ENCODE measurements around the gene USP4. TPM values are rescaled to one million over a fixed set of nuclear protein-coding genes. Genes with fewer than 3 reads are reported as not detected.

The USP4 gene
- total and polyA plus RNA-seq, 4 donors: 12.5 to 17.7 (median 14.9) TPM

DNA sequence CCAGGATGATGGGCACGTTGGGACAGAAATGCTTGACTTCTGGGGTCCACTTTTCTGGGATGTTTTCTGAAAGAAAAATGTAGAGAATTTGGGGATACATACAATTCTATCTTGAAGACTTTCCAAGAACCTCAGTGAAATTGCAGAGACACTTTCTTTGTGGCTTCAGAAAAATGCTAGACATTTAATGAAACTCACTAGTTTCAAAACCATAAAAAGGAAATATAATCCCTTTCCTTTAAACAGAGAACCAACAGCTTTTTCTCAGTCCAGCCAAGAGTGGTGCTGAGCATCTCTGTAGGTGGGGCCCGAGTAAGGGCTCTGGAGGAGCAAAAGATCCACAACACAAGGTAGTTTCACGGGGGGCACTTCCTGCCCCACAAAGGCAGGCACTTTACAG is 22.7 kb upstream of the USP4 start:
- no peak overlapping the region for H3K4me3 ChIP-seq (ENCODE audit: low read depth in 1 of 3, low read length in 3 of 3)
- no peak for DNase-seq (ENCODE audit: low spot score)
- WGBS: 92% methylated on average over 3 of the region's 3 CpGs
- no peak overlapping the region for H3K9ac ChIP-seq (ENCODE audit: low read depth in 1 of 2, low read length in 2 of 2)
- no peaks in the 10 kb centered on the region for H3K9me3 ChIP-seq (ENCODE audit: control insufficient read depth in 4 of 4, low read length in 3 of 4)
- no peaks in the 10 kb centered on the region for H3K27me3 ChIP-seq (ENCODE audit: control insufficient read depth in 4 of 4, insufficient read depth in 4 of 4, low read length in 3 of 4)
- H3K4me1 ChIP-seq (ENCODE audit: control insufficient read depth in 4 of 4, insufficient read depth in 4 of 4, low read length in 3 of 4): peaks cover 1 to 14% (median 9%) of the 10 kb centered on the region in 4 donors
- TF ChIP-seq EGR1 (IDR thresholded peaks at IDR 0.05; ENCODE audit: low read depth in 2 of 2) (no peak), FOXA1 (IDR thresholded peaks at IDR 0.05) (no peak), RAD21 (IDR thresholded peaks at IDR 0.05) (no peak), HNF4G (IDR thresholded peaks at IDR 0.05) (no peak), TAF1 (conservative IDR thresholded peaks at IDR 0.05) (no peak), YY1 (IDR thresholded peaks at IDR 0.05) (no peak), HNF4A (conservative IDR thresholded peaks at IDR 0.05) (no peak), RXRA (IDR thresholded peaks at IDR 0.05) (no peak), GABPA (IDR thresholded peaks at IDR 0.05 in 1 of 2, conservative IDR thresholded peaks at IDR 0.05 in 1 of 2) (no peak), FOXA2 (IDR thresholded peaks at IDR 0.05) (no peak), SP1 (IDR thresholded peaks at IDR 0.05) (no peak), JUND (IDR thresholded peaks at IDR 0.05) (no peak), NR2F2 (IDR thresholded peaks at IDR 0.05) (no peak)
- TF ChIP-seq, protein P1, sequence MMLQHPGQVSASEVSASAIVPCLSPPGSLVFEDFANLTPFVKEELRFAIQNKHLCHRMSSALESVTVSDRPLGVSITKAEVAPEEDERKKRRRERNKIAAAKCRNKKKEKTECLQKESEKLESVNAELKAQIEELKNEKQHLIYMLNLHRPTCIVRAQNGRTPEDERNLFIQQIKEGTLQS (IDR thresholded peaks at IDR 0.05): no peak
- TF ChIP-seq, protein P2, sequence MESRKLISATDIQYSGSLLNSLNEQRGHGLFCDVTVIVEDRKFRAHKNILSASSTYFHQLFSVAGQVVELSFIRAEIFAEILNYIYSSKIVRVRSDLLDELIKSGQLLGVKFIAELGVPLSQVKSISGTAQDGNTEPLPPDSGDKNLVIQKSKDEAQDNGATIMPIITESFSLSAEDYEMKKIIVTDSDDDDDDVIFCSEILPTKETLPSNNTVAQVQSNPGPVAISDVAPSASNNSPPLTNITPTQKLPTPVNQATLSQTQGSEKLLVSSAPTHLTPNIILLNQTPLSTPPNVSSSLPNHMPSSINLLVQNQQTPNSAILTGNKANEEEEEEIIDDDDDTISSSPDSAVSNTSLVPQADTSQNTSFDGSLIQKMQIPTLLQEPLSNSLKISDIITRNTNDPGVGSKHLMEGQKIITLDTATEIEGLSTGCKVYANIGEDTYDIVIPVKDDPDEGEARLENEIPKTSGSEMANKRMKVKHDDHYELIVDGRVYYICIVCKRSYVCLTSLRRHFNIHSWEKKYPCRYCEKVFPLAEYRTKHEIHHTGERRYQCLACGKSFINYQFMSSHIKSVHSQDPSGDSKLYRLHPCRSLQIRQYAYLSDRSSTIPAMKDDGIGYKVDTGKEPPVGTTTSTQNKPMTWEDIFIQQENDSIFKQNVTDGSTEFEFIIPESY (IDR thresholded peaks at IDR 0.05): no peak
- TF ChIP-seq, protein P3, sequence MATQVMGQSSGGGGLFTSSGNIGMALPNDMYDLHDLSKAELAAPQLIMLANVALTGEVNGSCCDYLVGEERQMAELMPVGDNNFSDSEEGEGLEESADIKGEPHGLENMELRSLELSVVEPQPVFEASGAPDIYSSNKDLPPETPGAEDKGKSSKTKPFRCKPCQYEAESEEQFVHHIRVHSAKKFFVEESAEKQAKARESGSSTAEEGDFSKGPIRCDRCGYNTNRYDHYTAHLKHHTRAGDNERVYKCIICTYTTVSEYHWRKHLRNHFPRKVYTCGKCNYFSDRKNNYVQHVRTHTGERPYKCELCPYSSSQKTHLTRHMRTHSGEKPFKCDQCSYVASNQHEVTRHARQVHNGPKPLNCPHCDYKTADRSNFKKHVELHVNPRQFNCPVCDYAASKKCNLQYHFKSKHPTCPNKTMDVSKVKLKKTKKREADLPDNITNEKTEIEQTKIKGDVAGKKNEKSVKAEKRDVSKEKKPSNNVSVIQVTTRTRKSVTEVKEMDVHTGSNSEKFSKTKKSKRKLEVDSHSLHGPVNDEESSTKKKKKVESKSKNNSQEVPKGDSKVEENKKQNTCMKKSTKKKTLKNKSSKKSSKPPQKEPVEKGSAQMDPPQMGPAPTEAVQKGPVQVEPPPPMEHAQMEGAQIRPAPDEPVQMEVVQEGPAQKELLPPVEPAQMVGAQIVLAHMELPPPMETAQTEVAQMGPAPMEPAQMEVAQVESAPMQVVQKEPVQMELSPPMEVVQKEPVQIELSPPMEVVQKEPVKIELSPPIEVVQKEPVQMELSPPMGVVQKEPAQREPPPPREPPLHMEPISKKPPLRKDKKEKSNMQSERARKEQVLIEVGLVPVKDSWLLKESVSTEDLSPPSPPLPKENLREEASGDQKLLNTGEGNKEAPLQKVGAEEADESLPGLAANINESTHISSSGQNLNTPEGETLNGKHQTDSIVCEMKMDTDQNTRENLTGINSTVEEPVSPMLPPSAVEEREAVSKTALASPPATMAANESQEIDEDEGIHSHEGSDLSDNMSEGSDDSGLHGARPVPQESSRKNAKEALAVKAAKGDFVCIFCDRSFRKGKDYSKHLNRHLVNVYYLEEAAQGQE (IDR thresholded peaks at IDR 0.05): no peak
- TF ChIP-seq, protein P4, sequence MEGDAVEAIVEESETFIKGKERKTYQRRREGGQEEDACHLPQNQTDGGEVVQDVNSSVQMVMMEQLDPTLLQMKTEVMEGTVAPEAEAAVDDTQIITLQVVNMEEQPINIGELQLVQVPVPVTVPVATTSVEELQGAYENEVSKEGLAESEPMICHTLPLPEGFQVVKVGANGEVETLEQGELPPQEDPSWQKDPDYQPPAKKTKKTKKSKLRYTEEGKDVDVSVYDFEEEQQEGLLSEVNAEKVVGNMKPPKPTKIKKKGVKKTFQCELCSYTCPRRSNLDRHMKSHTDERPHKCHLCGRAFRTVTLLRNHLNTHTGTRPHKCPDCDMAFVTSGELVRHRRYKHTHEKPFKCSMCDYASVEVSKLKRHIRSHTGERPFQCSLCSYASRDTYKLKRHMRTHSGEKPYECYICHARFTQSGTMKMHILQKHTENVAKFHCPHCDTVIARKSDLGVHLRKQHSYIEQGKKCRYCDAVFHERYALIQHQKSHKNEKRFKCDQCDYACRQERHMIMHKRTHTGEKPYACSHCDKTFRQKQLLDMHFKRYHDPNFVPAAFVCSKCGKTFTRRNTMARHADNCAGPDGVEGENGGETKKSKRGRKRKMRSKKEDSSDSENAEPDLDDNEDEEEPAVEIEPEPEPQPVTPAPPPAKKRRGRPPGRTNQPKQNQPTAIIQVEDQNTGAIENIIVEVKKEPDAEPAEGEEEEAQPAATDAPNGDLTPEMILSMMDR (IDR thresholded peaks at IDR 0.05; ENCODE audit: low read depth, low read length, missing input control): no peak
- TF ChIP-seq, protein P5, sequence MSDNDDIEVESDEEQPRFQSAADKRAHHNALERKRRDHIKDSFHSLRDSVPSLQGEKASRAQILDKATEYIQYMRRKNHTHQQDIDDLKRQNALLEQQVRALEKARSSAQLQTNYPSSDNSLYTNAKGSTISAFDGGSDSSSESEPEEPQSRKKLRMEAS (IDR thresholded peaks at IDR 0.05): no peak
- H3K36me3 ChIP-seq (ENCODE audit: control insufficient read depth in 4 of 4, insufficient read depth in 3 of 4, low read depth in 1 of 4, low read length in 3 of 4): peaks cover 14 to 41% (median 27%) of the 10 kb centered on the region in 4 donors
- H3K27ac ChIP-seq (ENCODE audit: low read depth in 1 of 2, low read length in 2 of 2): no peak overlapping the region

Measured in liver (tissue), 9 donors.